Measurements from ENCODE around the gene JMJD1C.
"Not testable (repeated sequence)": the region's sequence is repeated elsewhere in the genome, so short reads cannot be mapped to it uniquely, and the experiment has no call there.

Gene JMJD1C

DNA sequence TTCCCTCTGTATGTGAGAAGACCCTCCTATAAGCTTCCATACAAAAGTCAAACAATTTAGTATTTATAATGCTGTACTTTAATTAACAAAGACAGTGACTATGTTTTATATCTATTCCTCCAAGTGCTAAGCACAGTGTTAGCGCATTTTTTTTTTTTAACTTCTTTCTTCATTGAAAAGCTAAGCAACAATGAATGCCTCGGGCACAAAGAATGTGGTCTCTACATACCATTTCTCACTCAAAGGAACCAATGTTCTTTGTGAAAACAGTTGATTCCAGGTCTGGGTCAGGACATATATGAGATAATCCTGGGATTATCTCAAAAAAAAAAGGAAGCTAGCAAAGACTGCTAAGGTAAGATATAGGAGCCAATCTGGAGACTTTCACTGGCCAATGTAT lies 29.2 kb upstream of the JMJD1C start:
- no peak for DNase-seq (ENCODE audit: low spot score)
- TF ChIP-seq, protein P1, sequence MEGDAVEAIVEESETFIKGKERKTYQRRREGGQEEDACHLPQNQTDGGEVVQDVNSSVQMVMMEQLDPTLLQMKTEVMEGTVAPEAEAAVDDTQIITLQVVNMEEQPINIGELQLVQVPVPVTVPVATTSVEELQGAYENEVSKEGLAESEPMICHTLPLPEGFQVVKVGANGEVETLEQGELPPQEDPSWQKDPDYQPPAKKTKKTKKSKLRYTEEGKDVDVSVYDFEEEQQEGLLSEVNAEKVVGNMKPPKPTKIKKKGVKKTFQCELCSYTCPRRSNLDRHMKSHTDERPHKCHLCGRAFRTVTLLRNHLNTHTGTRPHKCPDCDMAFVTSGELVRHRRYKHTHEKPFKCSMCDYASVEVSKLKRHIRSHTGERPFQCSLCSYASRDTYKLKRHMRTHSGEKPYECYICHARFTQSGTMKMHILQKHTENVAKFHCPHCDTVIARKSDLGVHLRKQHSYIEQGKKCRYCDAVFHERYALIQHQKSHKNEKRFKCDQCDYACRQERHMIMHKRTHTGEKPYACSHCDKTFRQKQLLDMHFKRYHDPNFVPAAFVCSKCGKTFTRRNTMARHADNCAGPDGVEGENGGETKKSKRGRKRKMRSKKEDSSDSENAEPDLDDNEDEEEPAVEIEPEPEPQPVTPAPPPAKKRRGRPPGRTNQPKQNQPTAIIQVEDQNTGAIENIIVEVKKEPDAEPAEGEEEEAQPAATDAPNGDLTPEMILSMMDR (IDR thresholded peaks at IDR 0.05; ENCODE audit: borderline replicate concordance, control extremely low read depth, extremely low read depth, insufficient read depth, missing control alignments), result no peak
- in situ Hi-C loops (cut with MboI; ENCODE audit: low sequenced_read_pairs, unreplicated experiment), result no loop called here

DNA sequence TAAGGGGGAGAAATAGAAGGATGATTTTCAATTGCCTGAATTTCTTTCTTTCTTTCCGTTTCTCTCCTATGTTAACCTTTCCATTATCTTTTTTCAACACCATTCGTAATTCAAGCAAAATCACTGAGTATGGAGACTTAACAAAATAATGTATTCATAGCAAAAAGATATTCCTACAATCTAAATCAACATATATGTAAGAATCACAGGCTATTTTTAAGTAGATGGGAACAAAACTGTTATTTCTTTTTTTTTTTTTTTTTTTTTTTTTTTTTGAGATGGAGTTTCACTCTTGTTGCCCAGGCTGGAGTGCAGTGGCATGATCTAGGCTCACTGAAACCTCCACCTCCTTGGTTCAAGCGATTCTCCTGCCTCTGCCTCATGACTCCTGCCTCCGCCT lies 27.2 kb upstream of the JMJD1C start:
- DNase-seq (ENCODE audit: low spot score), result no peak
- TF ChIP-seq, protein P1 (IDR thresholded peaks at IDR 0.05; ENCODE audit: borderline replicate concordance, control extremely low read depth, extremely low read depth, insufficient read depth, missing control alignments), result no peak
- in situ Hi-C loops (cut with MboI; ENCODE audit: low sequenced_read_pairs, unreplicated experiment), result no loop called here

DNA sequence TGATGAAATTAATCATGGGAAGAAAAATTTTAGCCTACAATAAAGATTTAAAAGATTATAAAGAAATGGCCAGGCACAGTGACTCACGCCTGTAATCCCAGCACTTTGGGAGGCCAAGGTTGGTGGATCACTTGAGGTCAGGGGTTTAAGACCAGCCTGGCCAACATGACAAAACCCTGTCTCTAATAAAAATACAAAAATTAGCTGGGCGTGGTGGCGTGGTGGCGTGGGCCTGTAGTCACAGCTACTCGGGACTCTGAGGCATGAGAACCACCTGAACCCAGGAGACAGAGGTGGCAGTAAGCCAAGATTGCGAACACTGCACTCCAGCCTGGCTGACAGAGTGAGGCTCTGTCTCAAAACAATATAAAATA lies 26.5 kb upstream of the JMJD1C start:
- DNase-seq (ENCODE audit: low spot score); in situ Hi-C loops (cut with MboI; ENCODE audit: low sequenced_read_pairs, unreplicated experiment): not testable (repeated sequence)

GRCh38 chr10:63491588-63492316 lies 26.0 kb upstream of the JMJD1C start:
- in situ Hi-C loops (cut with MboI; ENCODE audit: low sequenced_read_pairs, unreplicated experiment), result no loop called here
- no peak for DNase-seq (ENCODE audit: low spot score)

GRCh38 chr10:63489838-63490237 lies 24.1 kb upstream of the JMJD1C start:
- TF ChIP-seq, protein P1 (IDR thresholded peaks at IDR 0.05; ENCODE audit: borderline replicate concordance, control extremely low read depth, extremely low read depth, insufficient read depth, missing control alignments), result no peak
- in situ Hi-C loops (cut with MboI; ENCODE audit: low sequenced_read_pairs, unreplicated experiment), result no loop called here
- DNase-seq (ENCODE audit: low spot score), result no peak

More at GRCh38 chr10:63491588-63492316, 26.0 kb upstream of the JMJD1C start:
- TF ChIP-seq, protein P1 (IDR thresholded peaks at IDR 0.05; ENCODE audit: borderline replicate concordance, control extremely low read depth, extremely low read depth, insufficient read depth, missing control alignments), result no peak

DNA sequence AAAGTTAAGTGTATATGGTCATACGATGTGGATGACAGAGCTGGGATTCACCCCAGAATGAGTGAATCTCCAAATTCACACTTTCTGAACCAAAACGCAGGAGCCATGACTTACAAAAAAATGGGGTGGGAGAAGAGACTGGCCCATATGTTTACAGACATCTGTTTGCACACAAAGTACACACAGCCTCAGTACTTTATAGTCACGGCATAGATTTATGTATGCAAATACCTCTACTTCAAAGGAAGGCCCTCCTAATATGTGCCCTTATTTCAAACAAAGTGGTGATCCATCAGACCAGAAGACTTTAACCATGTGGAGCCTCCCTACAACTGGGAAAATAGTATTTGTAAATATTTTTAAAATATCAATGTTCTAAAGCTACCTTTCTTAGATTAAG lies 22.2 kb upstream of the JMJD1C start:
- TF ChIP-seq, protein P1 (IDR thresholded peaks at IDR 0.05; ENCODE audit: borderline replicate concordance, control extremely low read depth, extremely low read depth, insufficient read depth, missing control alignments), result no peak
- in situ Hi-C loops (cut with MboI; ENCODE audit: low sequenced_read_pairs, unreplicated experiment), result no loop called here
- DNase-seq (ENCODE audit: low spot score), result no peak

DNA sequence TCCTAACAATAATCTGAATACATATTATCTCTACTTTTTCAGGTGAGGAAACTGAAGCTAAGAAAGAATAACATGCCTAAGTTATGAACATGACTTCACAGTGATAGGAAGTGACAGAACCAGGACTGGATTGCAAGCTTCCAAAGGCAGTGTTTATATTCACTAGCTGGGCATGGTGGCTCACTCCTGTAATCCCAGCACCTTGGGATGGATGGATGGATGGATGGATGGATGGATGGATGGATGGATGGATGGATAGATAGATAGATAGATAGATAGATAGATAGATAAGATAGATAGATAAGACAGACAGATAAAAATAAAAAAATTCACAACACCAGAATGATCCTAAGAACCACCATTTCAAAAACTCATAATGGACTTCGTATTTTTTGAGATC lies 18.2 kb upstream of the JMJD1C start:
- TF ChIP-seq, protein P1 (IDR thresholded peaks at IDR 0.05; ENCODE audit: borderline replicate concordance, control extremely low read depth, extremely low read depth, insufficient read depth, missing control alignments), result no peak
- no peak for DNase-seq (ENCODE audit: low spot score)
- in situ Hi-C loops (cut with MboI; ENCODE audit: low sequenced_read_pairs, unreplicated experiment), result no loop called here

Measured in GM13976 (cell line).